ENCODE measurements around the gene NID1. TPM values are rescaled to one million over a fixed set of nuclear protein-coding genes. Genes with fewer than 3 reads are reported as not detected.

Gene NID1
- total RNA-seq, 1 experiment from 2014 or later, result 0.32 TPM

GRCh38 chr1:236024641-236025040, 40.2 kb downstream of the NID1 start:
- ChIA-PET POLR2A (no interaction called here), RAD21 (ENCODE audit: low non-redundant PET in 1 of 2, low total read pairs in 2 of 2, uncharacterized antibody in 2 of 2, unreplicated experiment in 2 of 2) (no interaction called here), CTCF (no interaction called here)
- H3K79me2 ChIP-seq (ENCODE audit: insufficient read depth, low read length), result no peaks in the 10 kb centered on the region
- intact Hi-C loops (cut with micrococcal nuclease), result no loop called here
- H3K9me3 ChIP-seq (ENCODE audit: control insufficient read depth in 1 of 2, insufficient read depth in 1 of 2, low read depth in 1 of 2, low read length in 2 of 2), result no peaks in the 10 kb centered on the region
- H3K4me1 ChIP-seq (ENCODE audit: control insufficient read depth in 1 of 2, insufficient read depth in 2 of 2, low read length in 2 of 2), result no peaks in the 10 kb centered on the region
- no TSS peak for BruUV-seq (replicated peaks)
- TF ChIP-seq RAD21 (IDR thresholded peaks at IDR 0.05; ENCODE audit: low read depth) (no peak), ZFX (IDR thresholded peaks at IDR 0.05) (no peak), MAX (IDR thresholded peaks at IDR 0.05) (no peak), ZBTB33 (IDR thresholded peaks at IDR 0.05; ENCODE audit: extremely low read depth, insufficient replicate concordance, low read length) (no peak), SP1 (IDR thresholded peaks at IDR 0.05; ENCODE audit: low read depth) (no peak), ZNF274 (IDR thresholded peaks at IDR 0.05; ENCODE audit: low read depth, low read length) (no peak)
- no peaks in the 10 kb centered on the region for H3K9me2 ChIP-seq (ENCODE audit: insufficient read depth)
- H2AFZ ChIP-seq (ENCODE audit: low read depth, low read length, poor library complexity, severe bottlenecking), result no peak overlapping the region
- no peak overlapping the region for H3K4me2 ChIP-seq (ENCODE audit: low read length)
- H3K27me3 ChIP-seq (ENCODE audit: insufficient read depth, low read length), result no peaks in the 10 kb centered on the region
- no peak overlapping the region for H3K4me3 ChIP-seq (replicated peaks in 1 of 2; ENCODE audit: low read depth in 1 of 2, low read length in 2 of 2)
- DNase-seq (ENCODE audit: low read depth, low spot score) (no peak), ATAC-seq (no peak)
- no peaks in the 10 kb centered on the region for H4K20me1 ChIP-seq (ENCODE audit: insufficient read depth)
- no peak overlapping the region for H3K27ac ChIP-seq (ENCODE audit: low read depth, low read length)
- no peaks in the 10 kb centered on the region for H3K36me3 ChIP-seq (ENCODE audit: control insufficient read depth in 1 of 2, insufficient read depth in 2 of 2, low read length in 2 of 2)
- no peak overlapping the region for H3K9ac ChIP-seq (ENCODE audit: low read length)

GRCh38 chr1:236023926-236024565, 40.8 kb downstream of the NID1 start:
- Histone ChIP-seq H4K20me1 (ENCODE audit: insufficient read depth) (no peaks in the 10 kb centered on the region), H3K4me2 (ENCODE audit: low read length) (no peak overlapping the region), H3K4me1 (ENCODE audit: control insufficient read depth in 1 of 2, insufficient read depth in 2 of 2, low read length in 2 of 2) (no peaks in the 10 kb centered on the region), H3K9me3 (ENCODE audit: control insufficient read depth in 1 of 2, insufficient read depth in 1 of 2, low read depth in 1 of 2, low read length in 2 of 2) (no peaks in the 10 kb centered on the region), H3K9me2 (ENCODE audit: insufficient read depth) (no peaks in the 10 kb centered on the region), H3K36me3 (ENCODE audit: control insufficient read depth in 1 of 2, insufficient read depth in 2 of 2, low read length in 2 of 2) (no peaks in the 10 kb centered on the region), H2AFZ (ENCODE audit: low read depth, low read length, poor library complexity, severe bottlenecking) (no peak overlapping the region), H3K79me2 (ENCODE audit: insufficient read depth, low read length) (no peaks in the 10 kb centered on the region), H3K27ac (ENCODE audit: low read depth, low read length) (no peak overlapping the region), H3K9ac (ENCODE audit: low read length) (no peak overlapping the region), H3K4me3 (replicated peaks in 1 of 2; ENCODE audit: low read depth in 1 of 2, low read length in 2 of 2) (no peak overlapping the region), H3K27me3 (ENCODE audit: insufficient read depth, low read length) (no peaks in the 10 kb centered on the region)
- ChIA-PET CTCF (no interaction called here), POLR2A (no interaction called here), RAD21 (ENCODE audit: low non-redundant PET in 1 of 2, low total read pairs in 2 of 2, uncharacterized antibody in 2 of 2, unreplicated experiment in 2 of 2) (no interaction called here)
- BruUV-seq (replicated peaks), result no TSS peak
- no peak for DNase-seq (ENCODE audit: low read depth, low spot score)
- intact Hi-C loops (cut with micrococcal nuclease), result no loop called here
- no peak for ATAC-seq
- TF ChIP-seq JUND (IDR thresholded peaks at IDR 0.05) (no peak), EZH2phosphoT487 (IDR thresholded peaks at IDR 0.05; ENCODE audit: borderline replicate concordance) (no peak), RAD21 (IDR thresholded peaks at IDR 0.05; ENCODE audit: low read depth) (no peak), SP1 (IDR thresholded peaks at IDR 0.05; ENCODE audit: low read depth) (no peak), SIN3A (IDR thresholded peaks at IDR 0.05; ENCODE audit: low read depth) (no peak), YY1 (IDR thresholded peaks at IDR 0.05; ENCODE audit: extremely low read depth, insufficient replicate concordance, low read depth, low read length) (no peak), FOSL1 (IDR thresholded peaks at IDR 0.05; ENCODE audit: low read depth) (no peak), CTCF (IDR thresholded peaks at IDR 0.05 in 2 of 3, conservative IDR thresholded peaks at IDR 0.05 in 1 of 3; ENCODE audit: borderline replicate concordance in 1 of 3, insufficient read depth in 1 of 3, low read depth in 2 of 3, low read length in 2 of 3) (no peak)

Measured in HCT116 (cell line).